ENCODE results near the gene CERT1.

DNA sequence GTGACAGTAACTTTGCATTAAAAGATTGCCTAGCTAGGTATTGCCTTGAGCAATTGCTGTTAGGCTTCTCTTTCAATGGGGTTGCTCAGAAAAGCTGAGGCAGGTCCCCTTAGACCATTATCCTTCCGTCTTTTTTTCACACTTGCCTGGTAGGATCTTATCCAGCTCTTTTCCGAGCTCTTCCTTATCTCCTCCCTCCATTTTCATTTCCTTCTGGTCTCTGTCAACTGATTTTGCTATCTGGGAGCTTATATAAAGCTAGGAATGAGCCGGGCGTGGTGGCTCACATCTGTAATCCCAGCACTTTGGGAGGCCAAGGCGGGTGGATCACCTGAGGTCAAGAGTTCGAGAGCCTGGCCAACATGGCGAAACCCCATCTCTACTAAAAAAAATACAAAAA is 181.0 kb downstream of the CERT1 start:
- TF ChIP-seq, protein P1, sequence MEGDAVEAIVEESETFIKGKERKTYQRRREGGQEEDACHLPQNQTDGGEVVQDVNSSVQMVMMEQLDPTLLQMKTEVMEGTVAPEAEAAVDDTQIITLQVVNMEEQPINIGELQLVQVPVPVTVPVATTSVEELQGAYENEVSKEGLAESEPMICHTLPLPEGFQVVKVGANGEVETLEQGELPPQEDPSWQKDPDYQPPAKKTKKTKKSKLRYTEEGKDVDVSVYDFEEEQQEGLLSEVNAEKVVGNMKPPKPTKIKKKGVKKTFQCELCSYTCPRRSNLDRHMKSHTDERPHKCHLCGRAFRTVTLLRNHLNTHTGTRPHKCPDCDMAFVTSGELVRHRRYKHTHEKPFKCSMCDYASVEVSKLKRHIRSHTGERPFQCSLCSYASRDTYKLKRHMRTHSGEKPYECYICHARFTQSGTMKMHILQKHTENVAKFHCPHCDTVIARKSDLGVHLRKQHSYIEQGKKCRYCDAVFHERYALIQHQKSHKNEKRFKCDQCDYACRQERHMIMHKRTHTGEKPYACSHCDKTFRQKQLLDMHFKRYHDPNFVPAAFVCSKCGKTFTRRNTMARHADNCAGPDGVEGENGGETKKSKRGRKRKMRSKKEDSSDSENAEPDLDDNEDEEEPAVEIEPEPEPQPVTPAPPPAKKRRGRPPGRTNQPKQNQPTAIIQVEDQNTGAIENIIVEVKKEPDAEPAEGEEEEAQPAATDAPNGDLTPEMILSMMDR (IDR thresholded peaks at IDR 0.05; ENCODE audit: low read depth, low read length, poor library complexity, severe bottlenecking), result no peak
- TF ChIP-seq EZH2phosphoT487 (IDR thresholded peaks at IDR 0.05; ENCODE audit: borderline replicate concordance, low read length), result no peak
